Measurements from ENCODE around the gene TBC1D16. TPM values are rescaled to one million over a fixed set of nuclear protein-coding genes. Genes with fewer than 3 reads are reported as not detected.

The TBC1D16 gene
- total RNA-seq, 1 experiment from 2014 or later, result 20.3 TPM

DNA sequence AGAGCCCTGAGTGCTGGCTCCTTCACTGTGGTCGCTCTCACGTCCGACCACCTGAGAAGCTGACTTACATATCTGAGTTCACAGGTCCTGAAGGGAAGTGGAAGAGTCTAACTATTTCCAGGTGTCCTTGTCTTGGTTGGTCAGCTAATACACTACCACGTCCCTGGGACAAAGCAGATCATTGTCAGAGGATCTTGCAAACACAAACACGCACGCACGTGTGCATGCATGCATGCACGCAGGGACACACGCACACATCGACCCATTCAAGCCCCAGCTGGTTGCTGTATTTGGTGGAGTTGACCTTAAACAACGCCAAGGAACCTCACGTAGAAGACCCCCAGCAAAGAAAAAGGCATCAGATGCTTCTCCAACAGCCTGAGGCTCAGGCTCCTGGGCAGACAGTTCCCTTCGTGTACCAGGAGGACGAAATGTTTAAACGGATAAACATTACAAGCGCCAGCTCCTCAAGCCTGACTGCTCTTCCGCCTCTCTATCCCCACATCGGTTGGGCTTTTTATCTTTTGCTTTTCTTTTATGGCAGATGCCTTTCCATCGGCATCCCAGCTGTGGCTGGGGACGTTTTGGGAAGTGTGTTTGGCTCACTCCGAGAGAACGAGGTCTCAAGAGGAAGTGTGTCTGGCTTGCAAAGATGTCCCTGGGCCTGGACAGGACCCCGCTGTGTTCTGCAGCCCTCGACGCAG, 95.8 kb downstream of the TBC1D16 start:
- no peak for DNase-seq (ENCODE audit: low read depth)

DNA sequence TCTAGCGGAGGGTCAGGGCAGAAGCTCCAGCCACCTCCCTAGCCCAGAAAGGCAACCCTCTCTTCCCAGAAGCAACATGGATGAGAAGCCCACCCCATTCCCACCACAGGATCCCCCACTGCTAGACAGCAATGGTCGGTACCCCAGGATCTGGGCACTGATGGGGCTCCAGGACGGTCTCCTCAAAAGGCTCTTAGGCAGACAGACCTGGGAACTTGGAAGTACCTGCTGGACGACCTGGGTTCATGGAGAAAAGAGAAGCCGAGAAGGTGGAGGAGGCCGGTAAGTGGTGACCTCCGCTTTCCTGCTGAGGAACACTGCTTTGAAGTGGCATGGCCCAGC, 96.6 kb downstream of the TBC1D16 start:
- DNase-seq (ENCODE audit: low read depth), result no peak

DNA sequence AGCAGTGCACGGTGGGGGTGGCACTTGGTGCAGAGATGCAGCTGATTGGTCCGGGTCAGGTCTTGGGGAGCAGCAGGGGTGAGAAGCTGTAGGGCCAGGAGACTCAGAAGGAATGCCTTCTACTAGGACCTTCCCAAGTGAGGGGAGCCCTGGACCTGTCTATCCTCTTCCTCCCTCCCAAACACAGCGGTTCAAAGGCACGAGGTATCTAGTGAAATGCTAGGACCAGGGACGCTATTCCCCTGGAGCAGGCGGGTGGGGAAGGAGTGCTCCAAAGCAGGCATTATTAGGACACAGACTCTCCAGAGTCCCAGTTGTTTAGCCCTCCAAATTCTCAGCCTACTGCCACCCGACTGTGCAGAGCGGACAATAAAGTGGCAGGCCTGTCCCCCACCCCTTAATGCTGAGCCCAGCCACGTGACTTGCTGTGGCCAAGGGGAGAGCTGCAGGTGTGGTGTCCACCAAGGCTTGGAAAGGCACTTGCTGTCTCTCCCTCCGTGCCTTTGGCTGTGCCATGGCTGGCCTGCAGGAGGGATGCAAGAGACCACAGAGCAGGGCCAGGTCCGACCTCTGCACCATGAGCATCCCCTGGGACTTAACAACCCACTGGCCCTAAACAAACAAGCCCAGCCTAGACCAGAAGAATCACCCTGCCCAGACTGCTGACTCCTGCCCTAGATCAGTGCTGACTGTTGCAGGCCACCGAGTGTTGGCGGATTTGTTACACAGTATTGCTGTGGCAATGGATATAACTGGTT, 97.2 kb downstream of the TBC1D16 start:
- DNase-seq (ENCODE audit: low read depth), result no peak

DNA sequence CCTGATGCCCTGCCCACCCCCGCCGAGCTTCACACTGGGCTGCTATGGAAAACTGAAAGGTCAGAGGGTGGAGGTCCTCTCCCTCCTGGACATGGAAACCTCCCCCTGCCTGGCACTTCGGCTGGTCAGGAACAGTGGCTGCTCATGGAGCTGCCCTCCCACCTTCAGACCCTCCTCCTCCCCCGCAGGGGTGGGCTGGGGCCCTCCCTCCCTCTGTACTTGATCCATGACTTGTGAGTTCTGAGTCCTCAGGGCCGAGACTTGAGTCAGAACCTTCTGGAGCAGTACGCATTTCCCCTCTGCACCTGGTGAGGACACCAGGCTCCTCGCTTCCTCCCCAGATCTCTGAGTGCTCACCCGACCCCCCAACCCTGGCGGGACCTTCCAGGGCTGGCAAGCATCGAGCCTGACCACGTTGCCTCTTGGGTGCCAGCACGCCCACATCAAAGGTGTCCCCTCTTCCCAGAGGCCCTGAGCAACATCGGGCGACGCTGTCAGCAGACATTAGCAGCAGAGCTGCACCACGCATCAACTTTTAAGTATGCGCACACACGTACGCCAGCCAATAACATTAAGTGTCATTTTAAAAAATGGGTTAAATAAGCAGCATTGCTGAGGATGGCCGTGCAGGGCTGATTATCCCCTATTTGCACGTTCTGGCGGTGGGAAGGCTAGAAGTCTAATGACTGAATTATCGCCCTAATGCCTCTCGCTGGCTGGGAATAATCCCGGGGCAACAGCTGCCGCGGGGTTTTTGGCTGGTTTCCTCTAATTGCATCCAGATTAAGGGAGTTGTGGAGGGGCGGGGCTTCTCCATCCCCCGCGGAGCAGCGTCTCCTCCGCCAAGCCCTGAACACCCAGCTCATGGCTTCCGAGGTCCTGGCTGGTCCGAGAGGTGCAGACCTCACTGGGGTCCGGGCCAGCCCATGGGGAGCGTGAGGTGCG, 98.0 kb downstream of the TBC1D16 start:
- DNase-seq (ENCODE audit: low read depth), result no peak

DNA sequence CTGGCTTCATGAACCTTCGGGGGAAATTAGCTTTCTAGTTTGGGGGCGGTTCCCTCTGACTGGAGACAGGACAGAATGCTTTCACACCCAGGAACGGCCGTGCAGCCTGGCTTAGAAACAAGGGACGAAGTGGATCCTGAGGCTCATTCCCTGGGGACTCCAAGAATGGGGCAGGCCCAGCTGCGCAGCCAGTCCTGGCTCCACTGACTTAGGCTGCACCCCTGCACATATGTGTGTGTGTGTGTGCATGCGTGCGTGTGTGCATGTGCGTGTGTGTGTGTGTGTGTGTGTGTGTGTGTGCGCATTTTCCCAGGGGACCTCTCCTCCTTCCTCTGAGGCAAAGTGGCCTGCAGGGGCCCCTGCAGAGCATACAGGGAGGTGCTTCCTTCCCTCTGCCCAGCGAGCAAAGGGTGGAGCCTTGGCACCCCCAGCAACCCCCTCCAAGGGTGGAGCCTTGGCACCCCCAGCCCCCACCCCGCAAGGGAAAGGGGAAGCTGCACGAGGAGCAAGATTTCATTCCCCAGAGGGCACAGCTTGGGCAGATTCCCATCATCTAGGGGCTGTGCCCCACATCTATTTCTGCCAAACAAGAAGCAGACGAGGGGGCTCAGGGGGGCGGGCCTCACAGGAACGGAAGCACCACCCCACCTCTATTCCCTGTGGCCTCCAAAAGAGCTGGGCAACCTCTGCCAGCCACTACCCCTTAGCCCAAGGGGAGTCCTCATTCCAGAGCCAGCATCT, 98.9 kb downstream of the TBC1D16 start:
- no peak for DNase-seq (ENCODE audit: low read depth)

DNA sequence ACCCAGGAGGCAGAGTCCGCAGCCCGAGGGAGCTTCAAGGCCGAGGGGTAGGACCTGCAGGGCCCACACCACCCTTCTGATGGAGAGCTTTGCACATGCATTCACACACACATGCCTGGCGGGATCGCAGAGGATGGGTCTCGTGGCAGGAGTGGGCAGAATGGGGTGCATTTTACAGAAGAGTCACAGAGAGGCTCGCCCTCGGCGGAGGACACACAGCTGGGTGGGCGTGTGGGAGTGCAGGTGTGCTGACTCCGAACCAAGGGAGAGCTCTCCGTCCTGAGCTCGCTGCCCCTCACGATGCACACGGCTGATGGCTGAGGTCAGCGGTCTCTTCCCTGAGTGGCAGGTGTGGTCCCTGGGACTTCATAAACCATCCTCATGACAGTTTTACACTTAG, 99.6 kb downstream of the TBC1D16 start:
- DNase-seq (ENCODE audit: low read depth), result no peak

DNA sequence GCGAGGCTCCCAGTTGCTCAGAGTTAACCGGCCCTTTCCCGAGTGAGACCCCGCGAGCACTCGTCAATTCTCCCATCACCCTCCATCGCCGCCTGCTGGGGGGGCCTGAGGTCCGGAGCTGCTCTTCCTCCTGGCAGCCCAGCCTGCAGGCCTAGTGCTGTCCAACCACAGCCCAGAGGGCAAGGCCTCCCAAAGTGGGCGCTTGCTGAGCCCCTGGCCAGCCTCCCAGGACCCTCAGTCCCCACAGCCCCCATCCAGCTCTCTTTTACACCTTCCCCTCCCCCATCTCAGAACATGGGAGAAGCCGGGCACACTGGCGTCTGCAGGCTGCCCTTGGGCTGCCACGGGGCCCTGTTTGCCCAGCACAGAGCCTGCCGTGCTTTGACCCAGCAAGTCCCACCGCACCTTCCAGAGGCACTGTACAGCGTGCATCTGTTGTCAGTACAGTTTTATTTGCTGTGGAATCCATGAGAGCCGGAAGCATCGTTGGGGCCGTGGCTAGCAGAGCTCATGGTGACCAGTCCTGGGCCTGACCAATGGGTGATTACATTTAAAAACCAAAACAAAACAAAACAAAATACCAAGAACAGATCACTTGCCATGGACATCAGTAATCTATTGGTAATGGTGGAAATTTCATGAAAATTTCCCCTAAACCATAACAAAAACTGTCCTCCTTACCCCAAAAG, 100.3 kb downstream of the TBC1D16 start:
- no peak for DNase-seq (ENCODE audit: low read depth)

DNA sequence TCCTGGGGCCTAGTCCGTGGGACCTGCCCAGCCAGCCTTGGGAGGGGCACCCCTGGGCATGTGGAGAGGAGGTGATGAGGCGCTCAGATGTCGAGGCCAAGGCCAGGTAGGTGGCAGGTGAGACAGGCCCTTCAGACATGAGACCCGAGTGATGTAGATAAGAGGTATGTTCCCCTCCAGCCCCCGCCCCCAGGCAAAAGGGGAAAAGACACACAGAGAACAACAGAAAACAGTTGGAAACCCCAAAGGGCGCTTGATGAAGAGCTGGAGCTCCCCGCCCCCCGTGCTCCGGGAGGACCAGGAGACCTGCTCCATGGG, 101.1 kb downstream of the TBC1D16 start:
- no peak for DNase-seq (ENCODE audit: low read depth)

- DNase-seq (ENCODE audit: low read depth), result peak; percentile 66
These were observed 101.6 kb downstream of the TBC1D16 start for GRCh38 chr17:79933863-79934652.

DNA sequence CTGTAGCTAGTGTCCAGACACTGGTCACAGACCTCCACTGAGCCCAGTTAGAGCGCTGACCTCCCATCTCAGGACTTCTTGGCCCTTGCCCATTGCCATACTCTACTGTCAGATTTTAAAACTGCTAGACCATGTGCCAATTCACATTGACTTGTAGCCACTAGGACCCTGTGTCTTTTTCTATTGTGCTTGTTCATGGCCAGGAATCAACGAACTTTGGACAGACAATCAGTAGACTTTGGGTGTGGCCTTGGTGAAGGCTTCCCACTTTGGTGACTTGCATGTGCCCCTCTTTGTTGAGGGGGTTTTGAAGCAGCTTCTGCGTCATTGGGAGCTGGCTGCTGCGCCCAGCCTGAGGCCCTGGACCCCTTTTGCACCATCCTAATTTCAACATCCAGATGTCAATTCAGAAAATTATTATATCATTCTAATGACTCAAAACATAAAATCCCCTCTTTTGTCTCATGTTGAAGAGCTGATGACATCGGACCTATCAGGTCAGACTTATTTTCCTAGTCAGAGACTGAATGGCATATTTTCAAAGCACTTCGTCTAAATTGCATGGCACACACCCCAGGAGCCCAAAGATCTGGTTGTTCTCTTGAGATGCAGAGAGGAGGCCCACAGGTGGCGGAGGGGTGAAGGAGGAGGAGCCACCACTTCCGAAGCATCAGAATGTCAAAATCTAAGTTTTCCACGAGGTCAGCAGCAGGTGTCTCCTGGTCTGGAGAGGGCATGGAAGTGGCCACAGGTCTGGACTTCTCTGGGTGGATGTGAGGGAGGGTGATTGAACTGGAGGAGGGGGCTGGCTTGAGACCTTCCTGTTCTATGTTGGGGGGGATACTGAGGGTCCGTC, 103.0 kb downstream of the TBC1D16 start:
- DNase-seq (ENCODE audit: low read depth), result no peak

- DNase-seq (ENCODE audit: low read depth), result no peak
These were observed 103.8 kb downstream of the TBC1D16 start for GRCh38 chr17:79931817-79932309.

- peak; percentile 39 for DNase-seq (ENCODE audit: low read depth)
These were observed 104.5 kb downstream of the TBC1D16 start for GRCh38 chr17:79930877-79931816.

- no peak for DNase-seq (ENCODE audit: low read depth)
These were observed 105.4 kb downstream of the TBC1D16 start for GRCh38 chr17:79930062-79930876.

GRCh38 chr17:79929257-79930061, 106.2 kb downstream of the TBC1D16 start:
- DNase-seq (ENCODE audit: low read depth), result no peak

- no peak for DNase-seq (ENCODE audit: low read depth)
These were observed 107.0 kb downstream of the TBC1D16 start for GRCh38 chr17:79928502-79929256.

All from Daoy (cell line).